Cardiac fibroblast (primary cell): Measurements from ENCODE around the gene CYP27A1.

ENCODE experiments used
- DNase-seq, 2 donors: peaks; one replicate each; pipeline versions ENCODE4 v3.0.0 to v3.0.0-alpha.2; 2010; ENCODE audit warnings: low read depth in 2 of 2
- H3K4me3 ChIP-seq, 2 donors: replicated peaks in 1 of 2; 1 replicate in 1 of 2; 2 replicates in 1 of 2; pipeline ENCODE4 v1.5.1; 2011; ENCODE audit warnings: low read depth in 2 of 2, low read length in 2 of 2, mild to moderate bottlenecking in 2 of 2, moderate library complexity in 1 of 2
- TF ChIP-seq, protein P1 (sequence below): IDR thresholded peaks from one replicate; pipeline ENCODE4 v1.5.1; 2011; ENCODE audit warnings: low read depth, mild to moderate bottlenecking, low read length, inconsistent platforms

Gene CYP27A1

GRCh38 chr2:218781691-218782527 lies at the start of gene CYP27A1:
TSS of gene CYP27A1 (plus strand) at chr2:218782147. CDS start at chr2:218782183, 36 bp downstream.
- peak within 1 kb of the TSS; percentile 49 to 50 for H3K4me3 ChIP-seq
- DNase-seq: peak; percentile 16 to 32
- TF ChIP-seq, protein P1, sequence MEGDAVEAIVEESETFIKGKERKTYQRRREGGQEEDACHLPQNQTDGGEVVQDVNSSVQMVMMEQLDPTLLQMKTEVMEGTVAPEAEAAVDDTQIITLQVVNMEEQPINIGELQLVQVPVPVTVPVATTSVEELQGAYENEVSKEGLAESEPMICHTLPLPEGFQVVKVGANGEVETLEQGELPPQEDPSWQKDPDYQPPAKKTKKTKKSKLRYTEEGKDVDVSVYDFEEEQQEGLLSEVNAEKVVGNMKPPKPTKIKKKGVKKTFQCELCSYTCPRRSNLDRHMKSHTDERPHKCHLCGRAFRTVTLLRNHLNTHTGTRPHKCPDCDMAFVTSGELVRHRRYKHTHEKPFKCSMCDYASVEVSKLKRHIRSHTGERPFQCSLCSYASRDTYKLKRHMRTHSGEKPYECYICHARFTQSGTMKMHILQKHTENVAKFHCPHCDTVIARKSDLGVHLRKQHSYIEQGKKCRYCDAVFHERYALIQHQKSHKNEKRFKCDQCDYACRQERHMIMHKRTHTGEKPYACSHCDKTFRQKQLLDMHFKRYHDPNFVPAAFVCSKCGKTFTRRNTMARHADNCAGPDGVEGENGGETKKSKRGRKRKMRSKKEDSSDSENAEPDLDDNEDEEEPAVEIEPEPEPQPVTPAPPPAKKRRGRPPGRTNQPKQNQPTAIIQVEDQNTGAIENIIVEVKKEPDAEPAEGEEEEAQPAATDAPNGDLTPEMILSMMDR: no peak

- TF ChIP-seq, protein P1: no peak
- DNase-seq: peak in 1 of 2 donors; percentile 27
- H3K4me3 ChIP-seq: no peak overlapping the region
Measured at GRCh38 chr2:218732761-218733158, 49.2 kb upstream of the CYP27A1 start.

- no peak overlapping the region for H3K4me3 ChIP-seq
- TF ChIP-seq, protein P1: no peak
- DNase-seq: peak; percentile 84 to 95
Measured at GRCh38 chr2:218733171-218734021, 48.6 kb upstream of the CYP27A1 start.

DNA sequence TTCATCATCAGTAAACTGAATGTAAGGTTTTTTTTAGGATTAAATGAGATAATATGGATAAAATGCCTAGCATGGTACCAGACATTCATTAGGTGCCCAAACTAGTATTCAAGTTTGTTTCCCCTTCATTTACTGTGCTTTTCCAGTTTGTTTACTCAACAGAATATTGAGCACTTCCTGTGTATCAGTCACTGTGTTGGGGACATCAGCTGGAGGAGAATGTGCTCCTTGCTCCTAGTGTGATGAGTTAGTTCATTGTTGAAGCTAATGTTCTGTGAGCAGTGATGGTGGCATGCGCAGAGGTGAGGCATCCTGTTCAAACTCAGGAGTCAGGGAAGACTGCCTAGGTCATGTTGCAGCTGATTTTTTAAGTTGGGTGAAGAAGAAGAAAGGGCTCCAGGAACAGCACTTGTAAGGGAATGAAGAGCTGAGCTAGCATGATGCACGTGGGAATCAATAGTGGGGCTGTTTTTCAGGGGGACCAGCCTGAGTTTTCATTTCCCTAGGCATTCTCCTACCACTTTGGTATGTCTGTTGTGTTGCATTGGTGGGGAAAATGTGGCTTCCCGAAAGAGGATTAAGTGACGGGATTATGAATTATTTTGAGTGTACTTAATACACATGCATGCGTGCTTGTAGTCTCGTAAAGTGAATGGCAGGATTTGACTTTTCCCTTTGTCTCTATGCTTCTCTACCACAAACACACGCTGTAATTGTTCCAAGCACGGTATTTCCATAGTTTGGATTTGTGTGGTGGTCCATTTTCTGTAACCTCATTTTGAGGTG lies 47.6 kb upstream of the CYP27A1 start:
- DNase-seq: peak in 1 of 2 donors; percentile 43
- no peak overlapping the region for H3K4me3 ChIP-seq

GRCh38 chr2:218736531-218736930 lies 45.4 kb upstream of the CYP27A1 start:
- TF ChIP-seq, protein P1: no peak
- DNase-seq: no peak
- no peak overlapping the region for H3K4me3 ChIP-seq

More for the DNA sequence above, 47.6 kb upstream of the CYP27A1 start:
- TF ChIP-seq, protein P1: no peak

DNA sequence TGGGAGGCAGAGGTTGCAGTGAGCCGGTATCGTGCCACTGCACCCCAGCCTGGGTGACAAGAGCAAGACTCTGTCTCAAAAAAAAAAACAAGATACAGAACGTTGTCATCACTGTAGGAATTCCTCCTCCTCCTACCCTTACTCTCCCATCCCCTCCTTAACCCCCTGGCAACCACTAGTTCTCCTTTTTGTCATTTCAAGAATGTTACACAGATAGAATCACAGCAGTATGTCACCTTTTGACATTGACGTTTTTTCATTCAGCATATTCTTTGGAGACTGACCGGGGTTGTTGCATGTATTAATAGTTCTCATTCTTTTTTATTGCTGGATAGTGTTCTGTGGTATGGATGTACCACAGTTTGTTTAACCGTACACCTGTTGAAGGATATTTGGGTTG lies 38.9 kb upstream of the CYP27A1 start:
- H3K4me3 ChIP-seq: no peak overlapping the region
- TF ChIP-seq, protein P1: no peak
- no peak for DNase-seq
